ENCODE results near the gene TNFRSF4.

DNA sequence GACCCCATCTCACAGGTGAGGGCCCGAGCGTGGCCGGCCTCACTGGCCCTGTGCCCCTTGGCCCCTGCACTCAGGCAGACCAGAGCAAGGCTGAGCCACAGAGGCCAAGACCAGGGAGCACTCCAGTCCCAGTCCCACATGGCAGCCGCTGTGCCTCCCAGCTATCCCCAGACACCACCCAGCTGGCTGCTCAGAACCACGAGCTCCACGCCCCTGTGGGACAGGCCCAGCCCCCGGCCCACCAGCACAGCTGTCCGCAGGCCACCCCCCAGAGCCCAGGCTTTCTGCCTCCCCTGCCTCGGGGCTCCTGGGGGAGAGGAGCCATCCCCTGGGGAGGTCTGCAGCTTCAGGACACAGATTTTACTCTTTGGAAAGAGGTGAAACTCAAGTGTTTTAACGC lies 41.7 kb upstream of the TNFRSF4 start:
- TF ChIP-seq CTCF (IDR thresholded peaks at IDR 0.05; ENCODE audit: low read length) (no peak), EZH2 (IDR thresholded peaks at IDR 0.05; ENCODE audit: borderline replicate concordance, low read length) (no peak)

Data from OCI-LY1 (cell line).